Astrocyte (in vitro differentiated cells and primary cell): ENCODE measurements around the gene EIF3D.

Experiments
- EZH2 ChIP-seq: IDR thresholded peaks from 2 replicates; pipeline ENCODE4 v1.6.1; 2012; ENCODE audit warnings: mild to moderate bottlenecking, low read length, inconsistent platforms; ENCODE audit not compliant: insufficient read depth
- TF ChIP-seq, protein P1 (sequence below): IDR thresholded peaks from 2 replicates; pipeline ENCODE4 v1.5.1; 2011; ENCODE audit warnings: low read depth, mild to moderate bottlenecking, inconsistent platforms, low read length, moderate library complexity; ENCODE audit not compliant: insufficient read depth

DNA sequence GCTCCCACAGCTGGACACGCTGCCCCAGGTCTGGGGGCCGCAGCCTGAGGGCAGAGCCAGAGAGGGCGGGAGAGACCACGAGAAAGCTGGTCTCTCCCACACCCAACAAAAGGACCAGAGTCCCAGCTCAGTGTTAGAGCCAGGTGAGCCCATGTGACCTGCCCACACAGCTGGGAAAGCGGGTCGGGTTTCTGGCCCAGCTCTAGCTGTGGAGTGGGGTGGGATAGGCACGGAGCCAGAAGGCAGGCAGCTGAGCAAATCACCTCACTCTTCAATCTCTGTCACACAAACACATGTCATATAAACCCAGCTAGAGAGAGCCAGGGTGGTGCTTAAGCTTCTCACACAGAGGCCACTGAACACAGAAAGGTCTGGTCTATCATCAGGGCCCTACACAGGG, 7.8 kb upstream of the EIF3D start:
- TF ChIP-seq, protein P1, sequence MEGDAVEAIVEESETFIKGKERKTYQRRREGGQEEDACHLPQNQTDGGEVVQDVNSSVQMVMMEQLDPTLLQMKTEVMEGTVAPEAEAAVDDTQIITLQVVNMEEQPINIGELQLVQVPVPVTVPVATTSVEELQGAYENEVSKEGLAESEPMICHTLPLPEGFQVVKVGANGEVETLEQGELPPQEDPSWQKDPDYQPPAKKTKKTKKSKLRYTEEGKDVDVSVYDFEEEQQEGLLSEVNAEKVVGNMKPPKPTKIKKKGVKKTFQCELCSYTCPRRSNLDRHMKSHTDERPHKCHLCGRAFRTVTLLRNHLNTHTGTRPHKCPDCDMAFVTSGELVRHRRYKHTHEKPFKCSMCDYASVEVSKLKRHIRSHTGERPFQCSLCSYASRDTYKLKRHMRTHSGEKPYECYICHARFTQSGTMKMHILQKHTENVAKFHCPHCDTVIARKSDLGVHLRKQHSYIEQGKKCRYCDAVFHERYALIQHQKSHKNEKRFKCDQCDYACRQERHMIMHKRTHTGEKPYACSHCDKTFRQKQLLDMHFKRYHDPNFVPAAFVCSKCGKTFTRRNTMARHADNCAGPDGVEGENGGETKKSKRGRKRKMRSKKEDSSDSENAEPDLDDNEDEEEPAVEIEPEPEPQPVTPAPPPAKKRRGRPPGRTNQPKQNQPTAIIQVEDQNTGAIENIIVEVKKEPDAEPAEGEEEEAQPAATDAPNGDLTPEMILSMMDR = no peak
- TF ChIP-seq EZH2 = no peak
